ENCODE data around the gene TRIAP1.

The TRIAP1 gene

DNA sequence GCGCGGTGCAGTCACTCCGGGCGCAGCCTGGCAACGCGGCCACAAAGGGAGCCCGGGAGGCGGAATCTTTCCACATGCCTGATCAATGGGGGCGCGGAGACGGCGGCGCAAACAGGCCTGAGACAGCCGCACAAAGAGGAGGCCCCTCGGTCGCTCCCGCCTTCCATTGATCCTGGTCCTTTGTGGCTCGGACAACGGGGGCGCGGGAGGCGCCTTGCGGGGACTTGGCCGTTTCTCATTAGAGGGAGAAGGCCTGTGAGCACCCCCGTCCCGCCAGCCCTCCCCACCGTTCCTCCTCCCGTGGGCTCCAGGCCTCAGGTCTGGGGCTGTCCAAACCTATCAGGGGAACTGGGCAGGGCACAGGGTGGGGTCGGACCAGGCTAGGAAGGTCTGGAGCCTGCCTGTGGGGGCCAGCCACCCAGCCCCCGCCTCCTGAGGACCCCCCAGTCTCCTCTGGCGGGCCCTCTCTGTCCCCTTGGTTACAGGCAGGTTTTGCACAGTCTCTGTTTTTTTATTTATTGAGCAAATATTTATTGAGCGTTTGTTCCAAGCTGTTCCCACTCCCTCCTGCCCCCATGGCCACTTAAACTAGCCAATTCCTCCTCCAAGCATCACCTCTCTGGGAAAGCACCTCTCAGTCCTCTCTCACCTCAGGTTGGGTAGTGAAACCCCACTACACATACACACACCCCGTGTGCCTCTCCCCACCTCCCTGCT, 48.2 kb downstream of the TRIAP1 start:
- H3K4me3 ChIP-seq (ENCODE audit: low read depth, low read length) = no peak overlapping the region
- no peak for DNase-seq (ENCODE audit: low read depth)

DNA sequence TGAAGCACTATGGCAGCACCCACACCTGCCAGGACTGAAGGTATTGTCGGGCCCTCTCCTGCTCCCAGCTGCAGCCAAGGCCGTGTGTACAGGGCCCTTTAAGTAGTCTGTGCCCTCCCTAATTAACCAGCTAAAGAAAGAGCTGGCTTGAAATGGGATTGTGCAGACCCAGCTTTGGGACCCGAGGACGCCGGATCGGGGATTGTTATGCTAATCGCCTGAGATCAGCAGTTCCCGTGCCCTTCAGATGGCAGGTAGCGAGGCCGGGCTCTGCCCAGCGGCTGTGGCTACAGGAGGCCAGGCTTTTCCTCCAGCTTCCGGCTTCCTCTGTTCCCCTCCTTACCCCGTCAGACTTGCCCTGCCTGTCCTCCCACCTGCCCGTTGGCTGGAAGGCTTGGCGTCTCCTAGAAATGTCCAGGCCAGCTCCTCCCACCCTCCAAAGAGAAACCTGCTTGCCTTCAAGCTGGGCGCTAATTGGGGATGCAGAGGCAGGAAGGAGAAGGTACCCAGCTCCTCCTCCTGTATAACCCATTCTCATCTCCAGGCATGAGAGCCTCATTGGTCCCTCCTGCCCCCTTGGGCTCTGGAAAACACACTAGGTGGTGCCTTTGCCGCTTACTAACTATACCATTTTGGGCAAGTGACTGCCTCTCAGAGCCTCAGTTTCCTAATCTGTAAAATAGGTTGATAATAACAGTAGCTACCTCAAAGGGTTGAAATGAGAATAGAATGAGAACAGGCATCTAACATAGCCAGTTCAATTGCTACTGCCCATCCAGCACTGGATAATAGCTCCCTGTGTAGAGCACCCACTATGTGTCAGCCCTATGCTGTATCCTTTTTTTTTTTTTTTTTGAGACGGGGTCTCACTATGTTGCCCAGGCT, 51.5 kb downstream of the TRIAP1 start:
- no peak for DNase-seq (ENCODE audit: low read depth)
- no peak overlapping the region for H3K4me3 ChIP-seq (ENCODE audit: low read depth, low read length)
